Activated CD4-positive, alpha-beta T cell treated with anti-CD3 and anti-CD28 coated beads for 24 hours (primary cell): ENCODE measurements around the gene C1orf56.
A peak's percentile ranks its signal among the peaks of the same experiment; 100 is the strongest.
"Not testable (repeated sequence)": the region's sequence is repeated elsewhere in the genome, so short reads cannot be mapped to it uniquely, and the experiment has no call there.

Experiments used
- DNase-seq, 2 donors: peaks; one replicate each; pipeline ENCODE4 v3.0.0-alpha.2; 2020; ENCODE audit warnings: low read depth in 2 of 2

The C1orf56 gene

GRCh38 chr1:151060657-151061421 is 13.3 kb downstream of the C1orf56 start:
- DNase-seq: no peak

GRCh38 chr1:151061704-151062103 is 14.2 kb downstream of the C1orf56 start:
- DNase-seq: no peak

GRCh38 chr1:151062741-151063371 is 15.3 kb downstream of the C1orf56 start:
- DNase-seq: no peak

- DNase-seq: no peak
These were observed 17.6 kb downstream of the C1orf56 start for GRCh38 chr1:151065089-151065645.

- DNase-seq: no peak
These were observed 19.6 kb downstream of the C1orf56 start for GRCh38 chr1:151067185-151067584.

GRCh38 chr1:151069103-151069486 is 21.5 kb downstream of the C1orf56 start:
- DNase-seq: no peak

- DNase-seq: peak; percentile 81 to 86
These were observed 23.1 kb downstream of the C1orf56 start, which contains the start of gene GABPB2 for GRCh38 chr1:151070474-151071276. Gene GABPB2, plus strand, starts transcription at chr1:151070761. Its CDS starts 17,429 bp downstream, at chr1:151088190.

GRCh38 chr1:151072224-151072623 is 24.7 kb downstream of the C1orf56 start:
- no peak for DNase-seq

GRCh38 chr1:151085953-151086559 is 38.5 kb downstream of the C1orf56 start:
- no peak for DNase-seq

GRCh38 chr1:151097426-151097825 is 49.9 kb downstream of the C1orf56 start:
- not testable (repeated sequence) for DNase-seq

- no peak for DNase-seq
These were observed 50.6 kb downstream of the C1orf56 start for GRCh38 chr1:151098126-151098525.
